GM19351 (cell line): Measurements from ENCODE around the gene UNC5C.

Source experiments
- ATAC-seq: cut with Tn5 transposase; IDR thresholded peaks from one replicate; pipeline ENCODE4 v1.9.1; 2021; ENCODE audit warnings: mild to moderate bottlenecking, moderate library complexity; ENCODE audit not compliant: unreplicated experiment

The UNC5C gene

DNA sequence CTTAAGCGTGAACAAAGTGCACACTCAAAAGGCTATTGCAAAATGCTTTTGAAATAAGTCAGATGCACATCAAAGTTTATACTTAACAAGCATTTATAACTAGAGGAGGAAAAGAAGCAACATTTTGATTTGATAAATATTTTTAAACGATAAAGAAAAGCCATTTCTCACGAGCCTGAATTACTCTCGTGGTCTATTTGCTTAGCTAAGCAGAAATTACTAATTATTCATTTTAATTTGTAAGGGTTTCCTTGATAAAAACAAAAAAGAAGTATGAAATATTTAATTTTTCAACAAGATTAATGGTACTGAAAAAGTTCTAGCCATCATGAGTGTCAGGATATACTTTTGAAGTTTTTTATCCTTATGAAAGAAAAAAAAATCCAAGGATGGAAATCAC, 78.2 kb downstream of the UNC5C start:
- ATAC-seq: no peak

DNA sequence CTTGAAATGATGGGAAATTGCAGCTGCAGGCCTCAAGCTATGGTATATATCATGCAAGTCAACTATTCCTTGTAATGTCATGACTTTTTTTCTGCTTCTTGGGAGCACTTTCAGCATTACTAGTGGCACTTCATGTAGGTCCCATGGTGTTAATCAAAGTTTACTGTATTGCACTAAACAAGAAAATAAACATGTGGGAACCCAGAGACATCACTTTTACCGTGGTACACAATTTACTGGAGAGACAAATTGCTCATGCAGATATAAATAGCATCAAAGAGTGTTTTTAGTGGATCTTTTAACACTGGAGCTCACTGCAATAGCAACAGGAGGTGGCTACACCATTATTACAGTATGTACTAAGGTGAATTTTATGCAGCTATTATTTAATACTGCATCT, 79.2 kb downstream of the UNC5C start:
- ATAC-seq: no peak

DNA sequence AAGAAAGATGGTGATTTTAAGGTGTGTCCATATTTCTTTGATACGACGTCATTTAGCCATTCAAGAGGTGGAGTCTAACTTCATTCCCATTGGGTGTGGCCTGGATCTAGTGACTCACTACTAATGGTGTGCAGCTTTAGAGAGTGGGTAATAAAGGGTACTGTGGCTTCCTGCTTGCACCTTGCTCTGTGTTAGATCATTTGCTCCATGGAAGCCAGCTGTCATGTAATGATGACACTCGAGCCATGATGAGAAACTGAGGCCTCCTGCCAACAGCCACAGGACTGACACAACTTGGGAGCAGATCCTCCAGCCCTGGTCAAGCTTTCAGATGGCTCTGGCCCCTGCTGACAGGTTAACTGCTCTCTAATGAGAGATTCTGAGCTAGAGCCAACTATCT, 82.0 kb downstream of the UNC5C start:
- no peak for ATAC-seq

DNA sequence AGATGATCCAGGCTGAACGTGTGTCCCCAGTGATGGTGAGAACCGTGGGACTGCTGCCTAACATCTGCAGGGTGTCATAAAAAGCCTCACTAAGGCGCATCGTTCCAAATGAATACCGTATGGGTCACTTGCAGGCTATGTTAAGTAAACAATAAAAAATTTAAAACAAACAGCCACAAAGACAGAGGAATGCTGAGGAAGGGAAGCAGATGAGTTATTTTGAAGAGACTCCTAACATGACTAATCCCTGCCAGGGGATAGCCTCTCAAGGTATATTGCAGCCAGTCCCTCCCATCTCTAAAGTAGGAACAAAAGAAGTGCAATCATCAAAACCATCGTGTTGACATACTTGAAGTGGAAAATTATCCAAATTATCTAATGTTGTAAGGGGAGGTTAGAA, 83.8 kb downstream of the UNC5C start:
- no peak for ATAC-seq

DNA sequence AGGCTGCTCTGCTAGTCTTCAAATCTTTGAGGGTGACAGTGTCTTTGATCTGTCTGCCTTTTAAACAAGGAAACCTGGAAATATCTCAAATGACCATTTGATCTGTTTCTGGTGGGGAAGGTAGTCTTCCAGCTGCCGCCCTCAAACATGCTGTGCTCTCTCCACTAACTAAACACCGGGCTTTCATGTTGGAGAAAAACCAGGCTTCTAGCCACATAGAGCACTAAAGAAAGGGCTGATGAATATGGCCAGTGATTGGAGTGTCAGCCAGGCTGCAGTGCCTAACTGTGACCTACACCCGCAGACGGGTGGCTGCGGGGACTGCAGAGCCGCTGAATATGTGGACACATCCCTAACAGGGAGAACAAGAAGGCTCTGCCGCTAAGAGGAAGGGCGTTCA, 85.9 kb downstream of the UNC5C start:
- no peak for ATAC-seq

DNA sequence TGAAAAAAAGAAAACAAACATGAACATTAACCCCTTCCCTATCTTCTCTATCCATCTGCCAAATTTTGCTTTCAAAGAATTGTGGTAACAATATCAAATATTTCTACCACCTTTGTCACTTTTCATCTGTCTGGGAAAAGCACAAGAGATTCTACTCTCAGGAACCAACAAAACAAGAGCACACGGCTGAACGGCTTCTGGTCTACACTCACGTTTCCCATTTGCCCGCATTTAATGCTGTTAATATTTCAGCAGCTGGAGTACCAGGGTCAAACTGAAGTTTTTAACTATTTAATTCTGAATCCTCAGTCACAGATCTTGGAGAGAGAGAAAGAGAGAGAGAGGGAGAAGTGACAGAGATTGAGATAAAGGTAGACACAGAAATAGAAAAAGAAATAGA, 91.4 kb downstream of the UNC5C start:
- ATAC-seq: no peak

DNA sequence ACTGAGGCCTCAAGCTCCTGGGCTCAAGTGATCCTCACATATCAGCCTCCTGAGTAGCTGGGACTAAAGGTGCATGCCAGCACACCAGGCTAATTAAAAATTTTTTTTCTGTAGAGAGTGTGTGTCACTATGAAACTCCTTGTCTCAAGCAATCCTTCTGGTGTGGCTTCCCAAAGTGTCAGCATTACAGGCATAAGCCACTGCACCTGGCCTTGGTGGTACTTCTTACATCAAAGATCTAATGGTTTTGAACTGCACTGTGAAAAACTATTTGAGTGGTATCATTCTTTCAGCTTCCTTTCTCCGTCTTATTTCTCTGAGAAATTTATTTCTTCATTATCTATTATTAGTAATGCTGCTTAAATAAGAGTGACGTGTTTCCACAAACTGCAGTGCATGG, 98.5 kb downstream of the UNC5C start:
- ATAC-seq: no peak

DNA sequence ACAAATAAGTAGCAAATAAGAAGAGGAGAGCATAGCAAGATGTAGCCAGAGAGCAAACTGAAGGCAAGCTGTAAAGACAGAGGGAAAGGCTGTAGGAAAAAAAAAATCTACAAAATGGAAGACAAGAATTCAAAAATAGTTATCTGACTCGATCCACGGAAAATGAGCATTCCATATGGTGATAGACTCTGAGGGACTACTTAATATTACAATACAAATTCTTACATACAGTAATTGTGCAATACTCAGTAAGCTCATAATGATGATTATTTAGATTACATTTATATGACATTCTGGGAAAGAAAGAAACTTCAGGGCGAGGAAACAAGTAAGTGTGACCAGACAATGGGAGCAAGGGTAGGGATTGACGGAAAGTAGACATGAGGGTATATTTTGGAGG, 102.6 kb downstream of the UNC5C start:
- no peak for ATAC-seq

DNA sequence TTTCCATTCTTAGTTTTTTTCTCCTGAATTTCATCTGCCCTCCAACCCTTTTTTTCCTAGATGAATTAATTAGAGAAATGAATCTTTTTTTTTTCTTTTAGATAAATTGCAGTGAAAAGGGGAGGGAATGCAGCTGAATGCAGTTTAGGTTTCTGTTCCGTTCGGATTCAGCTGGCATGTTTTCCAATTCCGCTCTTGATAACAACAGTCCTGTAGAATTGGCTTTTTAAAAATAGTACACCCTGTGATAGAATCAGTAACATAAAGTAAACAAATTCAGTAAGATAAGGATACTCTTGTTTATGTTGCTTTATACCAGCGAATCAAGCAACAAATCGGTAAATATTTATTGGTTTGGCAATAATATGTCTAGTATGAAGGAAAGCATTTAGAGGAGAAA, 103.5 kb downstream of the UNC5C start:
- no peak for ATAC-seq

DNA sequence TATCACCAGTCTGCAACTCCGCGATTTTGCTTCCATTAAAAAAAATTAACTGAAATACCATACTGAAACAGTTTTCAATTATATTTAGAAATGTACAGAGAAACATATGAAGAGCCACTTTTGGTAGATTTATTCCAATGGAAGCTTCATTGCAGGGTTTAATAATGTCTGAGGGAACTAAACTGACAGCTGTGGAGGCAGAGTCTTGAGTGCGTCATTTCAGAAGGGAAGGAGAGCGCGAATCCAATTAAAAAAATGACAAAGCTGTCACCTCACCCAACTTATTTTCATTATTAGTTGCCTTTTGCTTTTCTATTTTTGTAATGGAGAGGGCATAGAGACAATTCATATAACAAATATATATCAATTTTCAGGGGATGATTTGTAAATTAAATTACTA, 104.0 kb downstream of the UNC5C start:
- no peak for ATAC-seq

DNA sequence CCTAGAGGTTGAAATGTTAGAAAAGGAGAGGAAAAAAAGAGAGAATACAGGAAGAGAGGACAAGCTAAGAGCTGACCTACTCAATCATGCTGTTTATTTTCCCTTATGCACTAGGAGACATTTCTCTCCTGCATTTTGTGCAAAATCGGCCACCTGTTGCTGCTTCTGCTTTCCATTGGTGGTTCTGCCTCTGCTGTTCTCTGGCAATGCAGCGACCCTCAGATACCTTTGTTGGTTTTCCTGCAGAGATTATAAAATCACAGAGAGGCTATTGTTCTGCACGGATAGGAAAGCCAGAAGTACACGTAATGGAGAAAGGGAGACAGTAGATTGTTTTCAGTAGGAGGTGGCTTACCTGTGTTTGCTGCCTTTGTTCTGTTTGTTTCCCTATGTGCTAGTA, 108.9 kb downstream of the UNC5C start:
- ATAC-seq: no peak

DNA sequence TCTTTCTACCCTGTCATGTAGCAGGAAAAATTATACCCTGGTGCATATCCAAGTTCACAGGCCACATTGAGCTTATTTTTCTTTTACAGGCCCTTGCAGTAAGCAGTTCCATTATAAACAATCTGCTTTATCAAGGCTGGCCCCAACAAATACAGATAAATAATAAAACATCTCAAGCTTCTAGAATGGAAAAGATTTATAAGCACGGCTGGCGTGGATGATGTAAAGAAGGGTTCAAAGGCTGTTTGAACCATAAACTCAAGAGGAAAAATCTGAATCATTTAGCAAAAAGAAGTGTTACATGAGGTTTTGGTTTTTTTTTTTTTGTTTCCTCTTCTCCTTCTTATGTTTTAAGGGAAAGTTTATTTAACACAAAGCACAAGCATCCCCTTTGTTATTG, 109.7 kb downstream of the UNC5C start:
- ATAC-seq: no peak

DNA sequence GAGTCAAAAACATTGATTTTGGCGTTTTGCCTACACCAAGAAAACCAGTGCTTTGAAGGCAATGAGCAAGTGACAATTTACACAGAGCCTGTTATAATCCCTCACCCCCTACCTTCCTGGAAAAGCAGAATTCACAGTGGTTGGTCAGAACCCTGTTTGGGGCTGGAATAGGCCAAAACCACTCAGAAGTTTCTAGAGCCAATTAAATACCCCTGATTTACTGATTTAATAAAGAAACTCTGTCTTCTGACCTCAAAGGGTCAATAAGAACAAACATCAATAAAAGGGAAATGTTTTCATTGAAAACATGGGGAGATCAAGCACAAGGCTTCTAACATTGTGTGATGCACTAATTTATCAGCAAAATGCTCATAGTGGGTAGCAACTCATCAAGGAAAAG, 116.3 kb downstream of the UNC5C start:
- ATAC-seq: no peak

DNA sequence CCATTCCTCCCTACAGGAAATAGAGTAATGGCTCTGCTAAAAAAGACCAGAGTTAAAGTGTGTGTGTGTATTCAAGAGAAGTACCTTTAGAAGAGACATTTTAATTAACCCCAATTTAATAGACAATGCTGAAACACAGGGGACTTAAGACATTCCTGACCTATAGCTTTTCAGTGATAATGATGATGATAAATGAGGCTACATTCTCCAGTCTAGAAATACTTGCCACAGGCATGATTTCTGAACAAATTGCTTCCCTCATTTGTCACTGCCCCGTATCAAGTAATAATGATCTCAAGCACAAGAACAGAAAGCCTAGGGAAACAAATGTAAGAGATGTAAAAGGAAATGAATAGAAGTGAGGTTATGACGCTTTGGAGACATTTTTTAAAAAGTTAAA, 117.1 kb downstream of the UNC5C start:
- no peak for ATAC-seq

DNA sequence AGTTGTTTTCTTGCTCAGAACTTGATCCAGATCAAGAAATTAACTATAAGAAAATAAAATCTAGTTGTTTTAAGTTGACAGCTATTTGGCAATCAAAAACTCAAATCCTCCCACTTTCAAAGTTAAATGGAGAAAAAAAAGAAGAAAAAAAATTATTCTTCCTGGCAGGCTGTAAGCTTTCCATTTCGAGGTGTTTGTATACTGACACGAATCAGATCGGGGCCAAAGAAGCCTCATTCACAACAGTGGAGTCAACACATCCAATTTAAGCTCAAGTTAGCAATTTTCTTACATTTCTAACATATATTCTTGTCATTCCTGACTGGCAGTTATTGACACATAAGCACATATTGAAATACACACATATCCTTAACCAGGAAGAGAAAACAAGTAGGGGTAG, 119.4 kb downstream of the UNC5C start:
- no peak for ATAC-seq

DNA sequence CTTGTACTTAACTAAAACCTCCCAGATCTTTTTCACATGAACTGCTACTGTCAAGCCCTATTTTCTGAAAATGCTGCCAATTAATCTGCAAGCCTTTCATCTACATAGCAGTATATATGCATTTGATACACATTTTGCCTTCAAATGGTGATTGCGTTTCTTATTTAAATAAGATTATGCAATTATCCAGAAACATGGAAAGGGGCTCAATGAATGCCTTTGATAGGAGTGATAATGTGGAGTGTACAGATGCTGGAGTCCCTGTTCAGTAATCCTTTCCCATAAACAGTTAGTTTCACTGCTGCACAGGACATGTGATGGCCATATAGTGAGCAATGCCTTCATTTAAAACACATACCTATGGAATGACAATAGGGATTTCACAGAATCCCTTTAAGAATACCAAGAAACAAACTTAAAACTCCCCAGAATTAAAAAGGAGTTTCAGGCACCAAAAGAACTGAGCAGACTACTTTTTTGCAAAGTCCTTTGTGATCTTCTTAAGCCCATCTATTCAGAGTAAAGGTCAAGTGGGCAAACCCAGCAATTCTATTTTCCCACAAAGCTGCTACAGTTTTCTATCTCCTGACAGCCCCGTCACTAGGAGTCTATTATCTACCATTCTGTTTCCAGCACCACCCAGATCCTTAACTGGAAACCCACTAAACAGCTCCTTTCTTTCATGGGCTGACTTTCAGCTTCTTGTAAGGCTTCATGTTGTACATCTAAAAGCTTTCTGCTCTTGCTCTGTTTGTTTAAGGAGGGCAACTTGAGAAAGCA, 120.3 kb downstream of the UNC5C start:
- ATAC-seq: no peak

DNA sequence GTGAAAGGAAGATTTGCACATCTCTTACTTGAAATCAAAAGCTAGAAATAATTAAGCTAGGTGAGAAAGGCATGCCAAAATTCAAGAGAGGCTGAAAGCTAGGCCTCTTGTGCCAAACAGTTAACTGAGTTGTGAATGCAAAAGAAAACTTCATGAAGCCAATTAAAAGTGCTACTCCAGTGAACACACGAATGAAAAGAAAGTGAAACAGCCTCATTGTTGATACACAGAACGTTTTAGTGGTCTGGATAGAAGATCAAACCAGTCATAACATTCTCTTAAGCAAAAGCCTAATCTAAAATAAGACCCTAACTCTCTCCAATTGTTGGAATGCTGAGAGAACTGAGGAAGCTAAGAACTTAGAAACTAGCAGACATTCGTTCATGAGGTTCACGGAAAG, 122.3 kb downstream of the UNC5C start:
- no peak for ATAC-seq

DNA sequence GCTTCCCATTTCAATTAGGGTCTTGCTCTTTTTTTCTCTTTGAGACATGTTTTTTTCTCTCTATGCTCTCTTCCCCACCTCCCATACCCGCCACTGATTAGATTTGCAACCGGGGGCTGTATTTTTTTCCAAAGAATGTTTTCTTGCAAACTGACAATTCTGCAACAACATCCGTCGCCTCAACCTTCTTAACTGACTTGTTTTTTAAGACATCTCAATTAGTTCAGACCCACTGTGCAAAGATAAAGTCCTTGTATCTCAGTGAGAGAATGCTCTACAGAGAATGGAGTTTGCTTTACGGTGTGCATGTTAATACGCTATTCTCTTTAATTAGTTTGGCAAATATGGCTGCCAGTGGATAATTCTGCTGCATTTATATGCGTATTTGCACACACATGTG, 126.3 kb downstream of the UNC5C start:
- ATAC-seq: no peak

DNA sequence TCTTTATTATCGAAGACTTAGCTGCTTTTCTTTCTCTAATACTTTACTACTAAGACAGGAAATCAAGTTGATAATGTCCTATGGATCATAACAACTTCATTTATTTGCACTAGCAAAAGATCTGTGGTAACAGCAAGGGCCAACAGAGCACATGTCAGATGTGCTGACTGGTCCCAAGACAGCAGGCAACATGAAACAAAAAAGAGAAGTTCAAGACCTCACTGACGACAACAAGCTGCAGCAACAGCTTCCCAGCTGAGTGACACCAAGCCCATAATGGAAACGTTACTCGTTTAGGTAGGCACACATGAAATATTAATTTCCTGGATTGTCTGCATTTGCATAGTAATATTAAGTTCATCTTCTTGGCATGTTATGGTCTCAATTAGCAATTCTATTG, 126.9 kb downstream of the UNC5C start:
- no peak for ATAC-seq

DNA sequence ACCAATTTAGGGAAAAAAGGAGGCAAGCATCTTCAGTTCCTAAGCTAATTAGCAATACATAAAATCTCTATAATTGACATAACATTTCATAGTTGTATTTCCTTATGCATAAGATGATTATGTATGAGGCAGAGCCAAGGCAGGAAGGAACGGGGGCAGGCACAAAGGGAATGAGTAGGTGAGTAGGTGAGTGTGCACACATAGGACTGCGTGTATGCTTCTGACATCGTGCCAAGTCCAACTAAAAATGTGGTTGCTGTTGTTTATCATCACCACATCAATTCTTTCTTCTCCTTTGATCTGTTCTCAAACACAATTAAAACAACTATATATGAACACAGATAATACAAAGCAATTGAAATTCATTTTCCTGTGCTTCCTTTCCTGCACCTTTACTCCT, 131.2 kb downstream of the UNC5C start:
- no peak for ATAC-seq

DNA sequence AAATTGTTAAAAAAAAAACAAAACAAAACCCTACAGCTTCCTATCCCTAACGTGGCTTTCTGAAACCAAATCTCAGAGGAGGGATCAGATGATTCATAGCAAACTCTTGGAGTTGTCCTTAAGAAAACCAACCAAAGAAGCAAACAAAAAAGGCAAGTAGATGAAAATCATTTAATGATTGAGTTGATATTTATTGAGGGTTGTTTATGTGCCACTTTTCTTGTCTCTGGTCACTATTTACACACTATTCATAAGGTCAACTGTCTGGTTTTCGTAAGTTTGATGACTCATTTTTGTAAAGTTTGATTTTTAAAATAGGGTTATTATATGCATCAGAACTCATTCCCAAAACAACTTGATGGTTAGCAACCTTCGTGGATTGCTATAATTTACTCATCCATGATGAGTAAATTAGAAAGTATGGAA, 133.4 kb downstream of the UNC5C start:
- ATAC-seq: no peak

DNA sequence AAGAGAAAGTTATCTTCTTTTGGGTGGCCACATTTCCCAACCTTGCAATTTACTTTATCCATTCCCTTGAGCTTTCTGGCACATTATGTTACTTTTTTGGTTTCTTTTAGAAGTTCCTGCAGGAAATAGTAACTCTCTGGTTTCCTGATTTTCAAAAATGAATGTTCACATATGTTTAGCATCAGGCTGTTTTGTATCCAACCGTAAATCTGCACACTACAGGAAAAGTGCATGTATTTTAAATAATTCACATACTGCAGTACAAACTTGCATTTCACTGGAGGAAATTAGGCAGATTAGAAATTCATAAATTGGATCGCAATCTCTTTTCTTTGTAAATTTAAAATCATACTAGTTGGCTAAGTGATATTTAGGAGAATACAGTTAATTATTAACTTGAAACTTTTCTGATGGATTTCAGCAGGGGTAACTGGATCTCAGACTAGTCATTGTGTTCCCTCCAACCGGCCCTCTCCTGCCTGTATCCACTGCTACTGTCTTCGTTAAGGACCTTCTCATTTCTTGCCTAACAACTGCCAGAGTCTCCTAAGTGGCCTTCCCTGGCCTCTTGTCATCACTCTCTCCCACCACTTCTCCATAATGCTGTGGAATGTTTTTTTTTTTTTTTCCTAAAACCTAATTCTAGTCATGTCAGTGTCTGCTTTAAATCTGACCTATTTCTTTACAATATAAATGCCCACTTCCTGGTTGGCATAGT, 137.2 kb downstream of the UNC5C start:
- ATAC-seq: no peak
